Left ventricle myocardium inferior (tissue), 1 donor: ENCODE results near the gene GNAT2. TPM values are rescaled to one million over a fixed set of nuclear protein-coding genes. Genes with fewer than 3 reads are reported as not detected.

Experiments used
- DNase-seq: peaks from one replicate; pipeline ENCODE4 v3.0.0-alpha.2; 2020
- H3K27ac ChIP-seq: fragments of 200-600 bp; replicated peaks from 2 replicates; pipeline ENCODE4 v1.8.0; 2021
- H3K27me3 ChIP-seq: fragments of 200-600 bp; 2 replicates; pipeline ENCODE4 v1.8.0; 2021; ENCODE audit warnings: low read depth
- H3K36me3 ChIP-seq: fragments of 200-600 bp; 2 replicates; pipeline ENCODE4 v1.8.0; 2021
- H3K4me1 ChIP-seq: fragments of 200-600 bp; 2 replicates; pipeline ENCODE4 v1.8.0; 2021
- H3K4me3 ChIP-seq: fragments of 200-600 bp; 2 replicates; pipeline ENCODE4 v1.8.0; 2021; ENCODE audit warnings: mild to moderate bottlenecking, moderate library complexity
- H3K9me3 ChIP-seq: fragments of 200-600 bp; replicated peaks from 2 replicates; pipeline ENCODE4 v1.8.0; 2021
- intact Hi-C: fragments of 100-400 bp; cut with micrococcal nuclease; formaldehyde crosslinking; loops from one replicate; pipeline ENCODE4 v1.11.0; 2022
- total RNA-seq: library from RNA; stranded (reverse); fragmentation: NEBNext Ultra II Directional; extraction: Animal tissue kit (Norgen Biotek cat#: 25700); gene quantifications from one replicate; pipeline ENCODE4 v1.2.1, GENCODE V29; 2021
- TF ChIP-seq, protein P1 (sequence below): fragments of 200-600 bp; IDR thresholded peaks from 2 replicates; pipeline ENCODE4 v1.8.0; 2021; ENCODE audit warnings: antibody characterized with exemption, mild to moderate bottlenecking, borderline replicate concordance
- donor health status: DM: no; HTN: yes; CAD: no; lungs with severe emphysema.

The GNAT2 gene
- total RNA-seq, 1 donor from 2014 or later: not detected

DNA sequence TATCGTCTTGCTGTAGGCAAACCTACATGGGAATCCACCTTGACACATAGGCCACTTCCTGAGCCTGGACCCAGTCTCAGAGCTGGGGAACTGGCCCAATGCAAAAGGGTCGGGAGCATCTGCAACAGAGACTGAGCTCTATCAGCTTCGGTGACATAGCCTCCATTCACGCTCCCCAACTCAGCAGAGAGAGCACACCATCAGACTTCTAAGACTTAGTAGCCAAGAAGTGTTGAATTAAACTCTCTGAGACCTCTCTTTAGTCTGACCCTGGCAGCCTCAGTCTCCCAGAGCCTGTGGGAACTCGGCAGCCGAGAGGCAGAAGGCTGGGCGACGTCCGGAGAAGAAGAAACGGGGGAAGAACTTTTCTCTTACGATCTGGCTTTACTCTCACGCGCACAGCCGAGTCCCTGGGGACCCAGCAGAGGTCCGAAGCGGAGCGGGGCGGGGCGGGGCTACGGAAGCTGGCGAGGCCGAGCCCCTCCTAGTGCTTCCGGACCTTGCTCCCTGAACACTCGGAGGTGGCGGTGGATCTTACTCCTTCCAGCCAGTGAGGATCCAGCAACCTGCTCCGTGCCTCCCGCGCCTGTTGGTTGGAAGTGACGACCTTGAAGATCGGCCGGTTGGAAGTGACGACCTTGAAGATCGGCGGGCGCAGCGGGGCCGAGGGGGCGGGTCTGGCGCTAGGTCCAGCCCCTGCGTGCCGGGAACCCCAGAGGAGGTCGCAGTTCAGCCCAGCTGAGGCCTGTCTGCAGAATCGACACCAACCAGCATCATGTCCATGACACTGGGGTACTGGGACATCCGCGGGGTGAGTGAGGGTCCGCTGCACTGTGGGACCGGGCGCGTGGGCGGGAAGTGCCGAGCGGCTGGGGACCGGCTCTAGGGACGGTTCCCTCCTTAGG, 36.5 kb upstream of the GNAT2 start, which contains the start of gene GSTM4:
TSS of gene GSTM4 (plus strand) at position 485 of the 905 bp plus-strand sequence. CDS start at position 776, 291 bp downstream.
- TF ChIP-seq, protein P1, sequence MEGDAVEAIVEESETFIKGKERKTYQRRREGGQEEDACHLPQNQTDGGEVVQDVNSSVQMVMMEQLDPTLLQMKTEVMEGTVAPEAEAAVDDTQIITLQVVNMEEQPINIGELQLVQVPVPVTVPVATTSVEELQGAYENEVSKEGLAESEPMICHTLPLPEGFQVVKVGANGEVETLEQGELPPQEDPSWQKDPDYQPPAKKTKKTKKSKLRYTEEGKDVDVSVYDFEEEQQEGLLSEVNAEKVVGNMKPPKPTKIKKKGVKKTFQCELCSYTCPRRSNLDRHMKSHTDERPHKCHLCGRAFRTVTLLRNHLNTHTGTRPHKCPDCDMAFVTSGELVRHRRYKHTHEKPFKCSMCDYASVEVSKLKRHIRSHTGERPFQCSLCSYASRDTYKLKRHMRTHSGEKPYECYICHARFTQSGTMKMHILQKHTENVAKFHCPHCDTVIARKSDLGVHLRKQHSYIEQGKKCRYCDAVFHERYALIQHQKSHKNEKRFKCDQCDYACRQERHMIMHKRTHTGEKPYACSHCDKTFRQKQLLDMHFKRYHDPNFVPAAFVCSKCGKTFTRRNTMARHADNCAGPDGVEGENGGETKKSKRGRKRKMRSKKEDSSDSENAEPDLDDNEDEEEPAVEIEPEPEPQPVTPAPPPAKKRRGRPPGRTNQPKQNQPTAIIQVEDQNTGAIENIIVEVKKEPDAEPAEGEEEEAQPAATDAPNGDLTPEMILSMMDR: no peak
- peaks cover 40% of the 10 kb centered on the region for H3K4me1 ChIP-seq
- intact Hi-C loops: no loop called here
- peak within 1 kb of the TSS; percentile 87 for H3K27ac ChIP-seq
- no peaks in the 10 kb centered on the region for H3K9me3 ChIP-seq
- H3K36me3 ChIP-seq: peaks cover 25% of the 10 kb centered on the region
- no peaks in the 10 kb centered on the region for H3K27me3 ChIP-seq
- peak; percentile 92 for DNase-seq
- H3K4me3 ChIP-seq: peak within 1 kb of the TSS; percentile 68

DNA sequence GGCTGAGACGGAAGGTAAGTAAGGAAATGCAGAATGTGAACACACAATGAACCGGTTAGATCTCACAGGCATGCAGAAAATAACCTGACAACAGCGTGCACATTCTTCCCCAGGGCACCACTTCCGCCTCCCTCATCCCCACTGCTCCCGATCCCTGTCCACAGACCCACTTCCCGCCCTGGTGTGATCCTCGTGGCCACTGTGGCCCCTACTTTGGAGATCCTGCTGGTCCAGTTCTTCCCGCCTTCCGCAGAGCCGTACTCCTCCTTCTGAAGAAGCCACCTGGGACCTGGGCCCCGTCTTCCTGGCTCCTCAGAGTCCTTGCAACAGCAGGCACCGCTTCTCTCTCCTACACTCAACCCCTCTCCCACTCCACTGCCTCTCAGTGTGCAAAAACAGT, 35.1 kb upstream of the GNAT2 start:
- H3K27ac ChIP-seq: no peak overlapping the region
- no peaks in the 10 kb centered on the region for H3K27me3 ChIP-seq
- no peak overlapping the region for H3K4me3 ChIP-seq
- peaks cover 40% of the 10 kb centered on the region for H3K4me1 ChIP-seq
- intact Hi-C loops: no loop called here
- DNase-seq: no peak
- peaks cover 12% of the 10 kb centered on the region for H3K36me3 ChIP-seq
- no peaks in the 10 kb centered on the region for H3K9me3 ChIP-seq
- TF ChIP-seq, protein P1: no peak

DNA sequence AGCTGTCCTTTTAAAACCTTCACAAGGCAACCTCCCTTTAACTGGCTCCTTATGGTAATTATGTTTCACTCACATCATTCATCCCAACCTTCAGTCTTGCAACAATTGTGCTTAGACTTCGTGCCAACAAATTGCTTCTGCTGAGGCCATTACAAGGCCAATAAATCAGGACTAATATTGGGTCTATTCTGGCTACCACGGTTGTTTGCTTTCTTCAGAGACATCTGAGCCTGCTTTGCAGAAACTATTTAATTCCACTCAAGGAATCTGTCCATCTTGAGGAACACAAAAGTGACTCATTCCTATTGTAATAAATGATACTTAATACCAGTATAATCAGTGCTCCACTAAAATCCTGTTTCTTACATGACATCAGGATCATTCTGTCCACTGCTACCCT, 33.9 kb upstream of the GNAT2 start:
- Histone ChIP-seq H3K27ac (no peak overlapping the region), H3K4me3 (no peak overlapping the region), H3K27me3 (no peaks in the 10 kb centered on the region), H3K9me3 (no peaks in the 10 kb centered on the region), H3K4me1 (peaks cover 35% of the 10 kb centered on the region), H3K36me3 (peaks cover 4% of the 10 kb centered on the region)
- DNase-seq: no peak
- TF ChIP-seq, protein P1: no peak
- intact Hi-C loops: no loop called here

- H3K27me3 ChIP-seq: no peaks in the 10 kb centered on the region
- H3K27ac ChIP-seq: no peak overlapping the region
- H3K36me3 ChIP-seq: no peaks in the 10 kb centered on the region
- peaks cover 26% of the 10 kb centered on the region for H3K4me1 ChIP-seq
- no peaks in the 10 kb centered on the region for H3K9me3 ChIP-seq
- no peak for DNase-seq
- H3K4me3 ChIP-seq: no peak overlapping the region
- TF ChIP-seq, protein P1: no peak
- intact Hi-C loops: no loop called here
Observed at GRCh38 chr1:109652402-109652801, 33.0 kb upstream of the GNAT2 start.

DNA sequence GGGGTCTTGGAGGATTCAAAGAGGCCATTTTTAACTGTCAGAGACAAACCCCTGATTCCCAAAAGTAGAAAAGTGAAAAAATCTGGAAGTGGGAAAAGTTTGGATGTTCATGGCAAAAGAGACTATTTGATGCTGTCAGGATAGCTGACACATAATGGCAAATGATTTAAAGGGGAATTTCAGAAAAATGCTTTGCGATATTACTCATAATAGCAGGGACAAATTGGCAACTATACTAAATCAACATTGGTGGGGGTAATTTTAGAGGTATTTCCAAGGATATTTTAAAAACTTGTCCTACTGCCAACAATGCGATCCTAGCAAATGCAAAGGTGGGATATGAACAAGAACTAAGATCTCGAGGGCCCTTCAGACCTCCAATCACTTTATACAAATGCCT, 31.2 kb upstream of the GNAT2 start:
- no peak overlapping the region for H3K27ac ChIP-seq
- DNase-seq: no peak
- peaks cover 5% of the 10 kb centered on the region for H3K9me3 ChIP-seq
- H3K4me3 ChIP-seq: no peak overlapping the region
- intact Hi-C loops: no loop called here
- TF ChIP-seq, protein P1: no peak
- peaks cover 13% of the 10 kb centered on the region for H3K4me1 ChIP-seq
- H3K36me3 ChIP-seq: no peaks in the 10 kb centered on the region
- peaks cover under 1% of the 10 kb centered on the region for H3K27me3 ChIP-seq
